NCI-H1694 treated with DMSO at 0.1 percent for 48 hours (cell line): ENCODE results near the gene PROX1.

Experiments used
- DNase-seq: peaks from one replicate; lab custom pipeline; 2025; lab: John Stamatoyannopoulos, UW

Gene PROX1

DNA sequence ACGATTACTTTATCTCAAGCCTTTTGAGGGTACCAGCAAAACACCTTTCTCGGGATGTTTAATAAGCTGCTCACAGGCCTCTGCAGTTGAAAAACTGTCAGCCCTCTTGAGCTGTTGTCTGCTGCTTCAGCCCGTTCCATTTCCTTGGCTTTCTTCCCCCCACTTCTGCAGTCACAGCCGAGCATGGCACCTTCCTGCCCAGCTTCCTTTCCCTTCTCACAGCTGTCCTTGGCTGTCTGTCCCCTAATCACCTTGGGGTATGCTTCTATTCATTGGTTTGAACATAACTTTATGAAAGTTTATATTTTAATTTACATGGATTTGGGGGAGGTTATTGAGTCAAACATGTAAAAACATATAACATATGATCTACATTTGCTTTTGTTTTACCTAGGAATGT, 6.9 kb upstream of the PROX1 start:
- no peak for DNase-seq

DNA sequence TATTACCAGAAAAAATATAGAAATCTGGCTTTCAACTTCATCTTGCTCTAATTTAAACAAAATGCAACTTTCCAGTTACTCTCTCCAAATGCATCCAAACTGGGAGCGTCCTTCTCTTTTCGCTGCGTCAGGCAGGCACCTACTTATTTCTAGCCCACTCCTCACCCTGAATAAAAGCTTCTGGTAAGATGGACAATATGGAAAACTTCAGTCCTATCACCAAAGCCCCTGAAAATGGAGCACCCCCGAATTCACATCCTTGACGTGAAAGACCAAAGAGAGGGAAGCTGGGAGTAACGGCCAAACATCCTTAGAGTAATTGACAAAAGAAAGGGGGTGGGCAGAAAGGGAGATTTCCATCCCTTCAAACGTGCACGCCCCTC, 5.5 kb upstream of the PROX1 start:
- DNase-seq: no peak

- peak; percentile 34 for DNase-seq
Measured at GRCh38 chr1:213982672-213983492, 4.9 kb upstream of the PROX1 start.

DNA sequence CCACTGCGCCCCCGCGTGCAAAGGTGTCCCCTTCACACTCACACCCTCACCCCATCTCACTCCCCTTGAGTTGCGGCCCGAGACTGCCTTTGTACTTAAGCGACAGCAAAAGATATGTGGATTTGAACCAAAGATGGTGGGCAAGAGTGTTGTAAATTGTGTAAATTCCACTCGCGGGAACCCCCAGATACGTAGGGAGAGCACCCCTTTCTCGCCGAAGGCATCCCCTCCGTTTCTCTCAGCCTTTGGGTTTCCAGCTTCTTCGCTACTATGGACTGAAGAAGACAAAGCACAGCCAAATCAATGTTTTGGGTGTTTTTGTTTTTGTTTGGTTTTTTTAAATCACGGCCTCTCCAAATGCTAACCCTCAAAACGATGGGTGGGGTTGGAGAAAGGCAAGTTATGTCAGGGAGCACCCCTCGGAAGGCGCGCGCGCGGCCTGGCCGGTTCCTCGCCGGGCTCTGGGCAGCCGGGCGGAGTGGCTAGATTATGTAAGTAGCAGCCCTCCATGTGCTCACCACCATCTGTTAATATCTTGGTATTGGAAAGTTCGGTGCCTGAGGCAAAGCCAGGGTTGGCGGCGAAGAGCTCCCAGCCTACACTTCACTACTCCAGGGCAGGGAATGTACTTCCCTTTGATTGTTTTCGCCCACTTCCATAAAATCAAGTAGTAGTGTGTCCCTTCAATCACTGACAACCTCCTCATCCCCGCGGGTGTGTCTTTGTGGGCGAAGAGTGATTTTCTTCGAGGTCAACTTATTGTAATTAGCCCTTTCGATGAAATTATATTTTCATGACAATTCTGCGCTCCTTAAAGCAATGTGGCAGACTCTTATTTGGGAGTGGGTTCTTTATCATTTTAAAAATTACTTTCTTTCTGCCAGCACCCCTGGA, 4.0 kb upstream of the PROX1 start:
- DNase-seq: peak; percentile 49

DNA sequence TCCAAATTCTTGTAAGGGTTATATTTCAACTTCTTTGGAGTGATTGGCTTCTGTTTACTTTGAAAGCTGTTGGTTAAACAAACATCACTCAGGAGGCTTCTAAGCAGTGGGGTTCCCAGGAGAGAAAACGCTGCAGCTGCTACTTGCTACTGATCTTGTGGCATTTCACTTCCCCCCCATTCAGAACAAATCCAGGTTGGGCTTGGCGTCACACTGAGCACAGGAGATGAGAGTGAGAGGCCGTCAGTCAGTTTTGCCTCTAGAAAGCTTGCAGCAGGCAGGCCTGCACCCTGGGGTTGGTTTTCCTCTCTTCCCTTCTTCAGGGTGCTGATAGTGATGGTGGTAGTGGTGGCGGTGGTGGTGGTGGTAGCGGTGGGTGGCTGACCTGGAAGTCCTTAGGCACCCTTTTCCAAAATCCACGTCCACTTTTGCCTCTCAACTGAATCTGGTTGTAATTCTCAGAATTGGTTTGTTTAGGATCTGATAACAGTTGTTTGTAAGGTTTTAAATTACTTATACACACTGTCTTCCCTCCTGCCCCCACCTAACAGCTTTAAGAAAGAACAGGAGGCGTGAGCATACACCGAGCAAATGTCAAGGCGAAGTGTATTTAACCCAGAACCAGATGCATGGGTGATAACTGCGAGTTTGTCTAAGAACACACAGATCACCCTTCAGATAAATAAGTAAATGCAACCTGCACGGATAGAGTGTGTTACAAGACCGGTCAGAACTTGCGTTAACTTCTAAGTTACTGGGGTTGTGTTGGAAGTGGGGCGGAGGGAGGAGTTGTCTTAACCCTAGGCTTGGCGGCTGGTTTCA, 3.2 kb upstream of the PROX1 start:
- no peak for DNase-seq

DNA sequence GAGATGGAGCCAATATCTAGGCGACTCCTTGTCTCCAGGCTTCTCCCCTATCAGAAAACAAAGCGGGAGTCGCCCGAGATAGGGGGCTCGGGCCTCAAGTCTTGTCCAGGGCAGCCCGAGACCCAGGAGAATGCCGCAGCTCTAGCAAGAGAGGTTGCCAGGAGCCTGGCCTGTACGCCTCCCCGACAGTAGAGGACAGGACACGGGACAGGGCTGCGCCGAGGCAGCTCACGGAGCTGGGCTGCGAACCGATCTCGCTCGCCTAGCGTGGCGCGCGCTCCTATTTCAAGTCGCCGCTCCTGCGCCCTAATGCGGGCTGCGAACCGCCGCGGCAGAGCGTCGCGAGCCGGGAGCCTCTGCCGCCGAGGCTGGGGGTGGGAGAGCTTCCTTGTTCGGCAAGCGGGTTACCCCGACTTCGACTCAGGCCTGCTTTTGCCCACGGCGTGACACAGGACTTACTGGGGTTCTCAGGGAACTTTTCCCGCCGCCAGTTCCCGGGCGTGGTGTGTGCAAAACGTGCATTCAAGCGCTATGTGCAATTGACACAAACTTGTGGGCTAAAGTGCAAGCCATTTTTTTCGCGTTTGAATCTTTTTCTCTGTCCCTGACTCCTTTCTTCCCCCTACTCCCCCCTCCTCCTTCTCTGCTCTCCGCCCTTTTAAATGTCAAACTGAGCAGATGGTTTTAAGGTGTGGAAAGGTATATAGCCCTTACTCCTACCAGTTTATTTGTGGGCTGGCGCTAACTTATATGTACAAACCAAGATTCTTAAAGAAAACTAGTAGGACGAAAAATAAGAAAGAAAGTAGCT, 2.4 kb upstream of the PROX1 start:
- no peak for DNase-seq

- DNase-seq: no peak
Measured at GRCh38 chr1:213986020-213986924, 1.5 kb upstream of the PROX1 start.

- DNase-seq: no peak
Measured at GRCh38 chr1:213986925-213987250, 885 bp upstream of the PROX1 start.

DNA sequence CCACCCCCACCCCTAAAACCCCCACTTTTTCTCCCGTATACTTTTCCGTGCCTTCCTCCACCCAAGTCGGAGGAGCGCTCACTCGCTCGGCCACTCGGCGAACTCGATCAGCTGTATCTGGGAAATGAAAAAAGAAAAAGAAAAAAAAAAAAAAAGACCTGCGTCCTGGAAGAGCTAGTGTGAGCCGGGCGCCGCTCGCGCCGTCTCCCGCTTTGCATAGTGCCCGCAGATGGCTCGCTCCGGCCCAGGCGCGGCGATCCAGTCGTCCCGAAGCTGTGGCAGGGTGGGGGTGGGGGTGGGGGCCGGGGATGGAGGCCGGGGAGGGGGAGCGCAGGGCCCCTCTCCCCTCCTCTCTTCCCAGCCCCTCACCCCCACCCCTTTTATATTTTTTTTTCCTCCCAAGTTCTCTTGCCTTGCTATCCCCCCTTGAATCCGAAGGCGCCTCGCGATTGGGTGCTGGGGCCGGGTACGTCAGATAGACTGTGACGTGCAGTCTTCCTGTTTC, 299 bp upstream of the PROX1 start:
- DNase-seq: no peak

DNA sequence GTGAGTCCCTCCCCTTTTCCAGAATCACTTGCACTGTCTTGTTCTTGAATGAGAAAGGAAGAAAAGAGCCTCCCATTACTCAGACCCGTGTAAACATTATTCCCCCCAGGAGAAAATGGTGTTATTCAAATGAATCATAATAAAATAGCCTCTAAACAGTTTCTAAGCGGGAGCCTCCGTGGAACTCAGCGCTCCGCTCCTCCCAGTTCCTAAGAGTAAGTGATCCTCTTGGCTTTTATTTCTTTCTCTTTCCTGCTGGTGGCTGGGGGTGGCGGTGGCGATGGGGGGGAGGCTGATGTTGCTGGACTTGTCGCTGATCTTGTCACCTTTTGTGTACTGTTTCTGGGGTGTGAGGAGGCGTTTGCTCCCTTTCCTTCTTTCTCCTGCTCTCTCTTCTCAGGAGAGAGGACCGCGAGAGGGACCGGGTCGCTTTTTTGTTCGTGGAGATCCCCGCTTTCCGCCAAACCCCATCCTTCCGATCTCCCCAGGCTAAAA, 781 bp downstream of the PROX1 start:
- peak; percentile 60 for DNase-seq

DNA sequence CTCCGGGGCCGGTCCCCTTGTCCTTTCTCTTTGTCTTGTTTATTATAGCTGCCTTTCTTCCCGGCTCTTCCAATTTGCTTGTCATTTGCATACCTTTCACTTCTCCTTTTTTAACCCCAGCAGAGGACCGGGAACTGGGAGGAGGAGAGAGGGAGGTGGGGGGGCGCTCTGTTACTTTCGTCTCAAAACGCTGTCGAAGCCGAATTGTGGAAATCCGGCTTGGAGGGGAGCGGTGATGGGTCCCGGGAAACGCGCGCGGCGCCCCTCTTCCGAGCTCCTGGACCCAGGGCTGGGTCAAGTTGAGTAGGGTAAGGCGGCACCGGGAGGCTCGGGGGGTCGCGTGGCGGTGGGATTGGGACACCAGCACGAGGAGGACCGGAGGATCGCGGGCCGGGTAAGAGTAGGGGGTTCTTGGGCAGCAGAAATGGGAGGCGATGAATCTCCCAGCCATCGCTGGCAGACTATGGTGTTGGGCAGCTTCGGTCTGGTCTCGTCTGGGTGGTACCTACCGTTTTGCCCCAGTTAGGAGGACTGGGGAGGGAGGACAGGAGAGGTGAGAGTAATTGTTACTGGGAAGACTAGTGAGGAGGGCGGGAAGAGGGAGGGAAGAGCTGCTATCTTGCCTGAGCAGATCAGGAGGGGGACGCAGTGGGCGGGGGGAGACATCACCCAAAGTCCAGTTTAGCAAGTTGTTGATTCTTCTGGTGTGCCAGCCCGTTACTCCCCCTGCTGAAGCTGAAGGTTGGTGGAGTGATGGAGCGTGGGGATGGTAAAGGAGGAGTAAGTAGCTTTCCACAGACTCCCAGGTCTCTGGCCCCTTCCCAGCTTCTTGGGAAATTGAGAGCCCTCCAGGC, 1.5 kb downstream of the PROX1 start:
- DNase-seq: no peak

DNA sequence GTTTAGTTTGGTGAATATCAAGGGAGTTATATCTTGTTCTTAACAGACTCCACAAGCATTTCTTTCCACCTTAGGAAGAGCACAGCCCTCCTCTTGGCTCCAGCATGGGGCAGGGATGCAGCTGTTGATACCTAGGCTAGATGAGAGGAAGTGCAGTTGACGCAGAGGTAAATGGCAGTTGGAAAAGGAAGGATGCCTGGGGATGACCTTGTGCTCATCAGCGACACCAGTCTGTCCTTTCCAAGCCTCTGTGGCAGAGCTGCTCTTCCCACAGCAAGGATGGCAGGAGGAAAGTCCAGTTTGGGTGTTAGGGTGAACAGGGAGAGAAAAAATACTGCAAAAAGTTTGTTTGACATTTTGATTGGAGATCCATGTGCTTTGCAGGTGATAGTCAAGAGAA, 6.2 kb downstream of the PROX1 start:
- DNase-seq: peak; percentile 68

DNA sequence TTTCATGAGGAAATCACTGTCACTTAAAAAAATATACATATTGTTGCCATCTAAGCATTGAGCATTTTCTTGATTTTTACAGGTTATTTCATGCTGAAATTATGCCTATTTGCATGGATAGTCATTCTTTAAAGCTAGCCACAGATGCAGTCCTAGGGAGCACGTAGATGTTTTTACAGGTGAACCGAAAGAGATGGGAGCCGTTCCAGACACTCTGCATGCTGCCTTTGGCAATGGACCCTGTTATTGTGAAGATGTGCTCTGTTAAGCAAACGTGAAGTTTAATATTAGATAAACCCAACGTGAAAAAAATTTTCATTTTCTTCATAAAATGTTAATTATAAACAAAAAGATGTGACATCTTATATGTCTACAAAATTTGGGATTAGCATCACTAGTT, 7.1 kb downstream of the PROX1 start:
- peak; percentile 72 for DNase-seq

DNA sequence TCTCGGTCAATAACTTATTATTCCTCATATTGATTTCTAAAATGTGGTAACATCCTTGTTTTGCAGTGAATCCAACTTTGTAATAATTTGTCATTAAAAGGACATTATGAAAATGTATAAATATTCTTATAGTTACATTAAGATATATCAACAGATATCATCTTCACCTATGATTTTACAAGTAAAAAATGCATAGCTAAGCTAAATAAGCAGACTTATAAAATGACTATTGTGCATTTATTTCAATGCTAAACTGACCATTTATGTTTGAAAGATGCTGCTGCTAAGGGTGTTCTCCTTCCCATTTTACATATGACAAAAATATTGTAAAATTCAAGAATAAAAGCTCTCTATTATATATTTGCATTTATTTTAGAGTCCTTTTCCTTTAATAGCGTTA, 7.8 kb downstream of the PROX1 start:
- DNase-seq: no peak

- peak; percentile 92 for DNase-seq
Measured at GRCh38 chr1:213996320-213997037, 8.7 kb downstream of the PROX1 start.

DNA sequence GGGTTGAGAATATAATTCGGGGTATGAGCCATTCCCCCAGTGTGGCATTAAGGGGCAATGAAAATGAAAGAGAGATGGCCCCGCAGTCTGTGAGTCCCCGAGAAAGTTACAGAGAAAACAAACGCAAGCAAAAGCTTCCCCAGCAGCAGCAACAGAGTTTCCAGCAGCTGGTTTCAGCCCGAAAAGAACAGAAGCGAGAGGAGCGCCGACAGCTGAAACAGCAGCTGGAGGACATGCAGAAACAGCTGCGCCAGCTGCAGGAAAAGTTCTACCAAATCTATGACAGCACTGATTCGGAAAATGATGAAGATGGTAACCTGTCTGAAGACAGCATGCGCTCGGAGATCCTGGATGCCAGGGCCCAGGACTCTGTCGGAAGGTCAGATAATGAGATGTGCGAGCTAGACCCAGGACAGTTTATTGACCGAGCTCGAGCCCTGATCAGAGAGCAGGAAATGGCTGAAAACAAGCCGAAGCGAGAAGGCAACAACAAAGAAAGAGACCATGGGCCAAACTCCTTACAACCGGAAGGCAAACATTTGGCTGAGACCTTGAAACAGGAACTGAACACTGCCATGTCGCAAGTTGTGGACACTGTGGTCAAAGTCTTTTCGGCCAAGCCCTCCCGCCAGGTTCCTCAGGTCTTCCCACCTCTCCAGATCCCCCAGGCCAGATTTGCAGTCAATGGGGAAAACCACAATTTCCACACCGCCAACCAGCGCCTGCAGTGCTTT, 9.4 kb downstream of the PROX1 start:
- no peak for DNase-seq

GRCh38 chr1:213997772-213998107, 10.0 kb downstream of the PROX1 start:
- no peak for DNase-seq

DNA sequence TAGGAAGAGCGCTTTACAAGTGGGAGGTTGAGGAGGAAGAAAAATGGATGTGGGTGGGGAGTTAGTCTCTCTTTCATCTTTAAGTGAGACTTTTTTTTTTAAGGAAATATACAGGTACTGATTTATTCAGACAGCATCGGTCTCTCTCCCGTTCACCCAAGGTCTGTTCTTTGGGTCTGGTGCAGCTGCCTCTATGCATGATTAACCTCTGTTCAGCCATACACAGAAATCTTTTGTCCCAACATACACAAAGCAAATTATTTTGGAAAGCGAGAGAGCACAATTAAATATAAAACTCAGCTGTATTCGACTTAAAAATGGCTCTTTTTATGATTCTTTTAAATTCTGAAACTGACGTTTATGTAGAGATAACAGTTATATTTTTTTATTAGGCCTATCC, 11.0 kb downstream of the PROX1 start:
- peak; percentile 81 for DNase-seq
